Hippocampal formation (tissue), 2 donors: ENCODE data around the gene ATP7B.
"Not testable (repeated sequence)": the region's sequence is repeated elsewhere in the genome, so short reads cannot be mapped to it uniquely, and the experiment has no call there.

Experiments used
- DNase-seq, 2 donors: peaks; one replicate each; lab custom pipeline; 2025; lab: John Stamatoyannopoulos, UW

Gene ATP7B

DNA sequence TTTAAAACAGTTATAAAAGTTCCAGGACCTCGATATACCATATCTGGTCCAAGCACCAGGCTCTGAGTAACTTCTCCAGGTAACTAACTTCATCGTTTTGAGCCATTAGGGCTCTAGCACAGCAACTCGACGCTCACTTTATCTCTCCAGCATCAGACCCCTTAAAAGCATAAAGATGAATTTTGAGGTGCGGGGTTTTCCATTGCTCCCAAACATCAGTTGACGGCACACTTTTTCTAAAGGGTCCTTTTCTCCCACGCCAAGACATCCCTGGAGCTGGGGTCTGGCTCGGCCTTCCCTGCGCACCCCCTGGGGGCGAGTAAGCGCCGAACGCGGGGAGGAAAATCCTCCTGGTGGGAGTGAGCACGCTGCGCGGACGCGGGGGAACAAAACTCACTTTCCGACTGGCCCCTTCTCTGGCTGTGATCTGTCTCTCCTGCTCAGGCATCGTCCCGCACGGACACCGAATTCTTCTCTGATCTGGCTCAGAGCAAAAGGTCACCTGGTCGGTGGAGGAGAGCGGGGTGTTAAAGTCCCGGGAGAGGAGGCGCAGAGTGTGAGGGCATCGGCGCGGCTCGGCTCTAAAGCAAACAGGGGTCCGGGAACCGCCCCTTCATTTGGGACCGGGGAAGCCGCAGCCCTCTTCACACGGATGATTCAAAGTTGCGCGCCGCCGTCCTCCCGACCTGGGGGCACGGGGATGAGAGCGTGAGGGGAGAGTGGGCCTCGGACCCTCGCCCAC, at the start of gene ATP7B:
Gene ATP7B (minus strand): TSS at position 561 of the 742 bp plus-strand sequence. CDS start 113 bp downstream, at position 448.
- no peak for DNase-seq

- DNase-seq, result no peak
These were observed 42.2 kb upstream of the ATP7B start for GRCh38 chr13:52053460-52053859.

DNA sequence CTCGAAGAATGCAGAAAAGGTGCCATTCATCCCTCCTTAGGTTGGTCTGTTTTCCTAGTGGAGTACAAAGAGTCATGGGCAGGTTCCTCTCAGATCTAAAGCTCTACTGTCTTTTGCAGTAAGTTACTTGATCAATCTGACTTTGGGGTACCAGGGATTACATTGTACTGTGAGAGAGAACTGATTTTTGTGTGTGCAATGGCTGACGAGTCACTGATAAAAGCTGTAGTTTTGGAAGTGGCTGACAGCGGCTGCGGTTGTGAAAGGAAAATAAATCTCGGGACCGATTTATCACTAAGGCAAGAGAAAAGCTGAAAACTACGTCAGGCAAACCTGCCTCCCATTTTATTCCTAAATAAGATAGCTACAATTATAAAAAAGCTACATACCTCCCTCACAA, 40.1 kb upstream of the ATP7B start:
- DNase-seq, result no peak

DNA sequence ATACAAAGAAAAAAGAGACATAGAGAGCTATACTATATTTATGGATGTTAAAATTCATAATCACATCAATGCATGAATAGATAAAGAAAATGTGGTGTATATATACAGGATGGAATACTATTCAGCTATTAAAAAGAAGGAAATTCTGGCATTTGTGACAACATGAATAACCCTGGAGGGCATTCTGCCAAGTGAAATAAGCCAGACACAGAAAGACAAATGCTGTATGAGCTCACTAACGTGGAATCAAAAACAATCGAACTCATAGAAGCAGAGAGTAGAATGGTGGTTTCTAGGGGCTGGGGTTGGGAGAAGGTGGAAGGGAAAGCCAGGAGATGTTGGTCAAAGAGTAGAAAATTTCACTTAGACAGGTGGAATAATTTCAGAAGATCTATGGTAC, 37.3 kb upstream of the ATP7B start:
- no peak for DNase-seq

DNA sequence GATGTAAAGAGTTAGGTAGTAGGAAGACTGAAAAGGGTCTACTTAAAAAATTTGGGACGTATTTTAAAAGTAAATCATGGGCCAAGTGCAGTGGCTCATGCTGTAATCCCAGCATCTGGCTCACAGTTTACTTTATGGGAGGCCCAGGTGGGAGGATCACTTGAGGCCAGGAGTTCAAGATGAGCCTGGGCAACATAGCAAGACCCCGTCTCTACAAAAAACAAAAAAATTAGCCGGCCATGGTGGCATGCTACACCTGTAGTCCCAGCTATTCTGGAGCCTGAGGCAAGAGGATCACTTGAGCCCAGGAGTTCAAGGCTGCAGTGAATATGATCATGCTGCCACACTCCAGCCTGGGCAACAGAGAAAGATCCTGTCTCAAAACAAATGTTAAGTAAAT, 36.2 kb upstream of the ATP7B start:
- DNase-seq, result no peak

DNA sequence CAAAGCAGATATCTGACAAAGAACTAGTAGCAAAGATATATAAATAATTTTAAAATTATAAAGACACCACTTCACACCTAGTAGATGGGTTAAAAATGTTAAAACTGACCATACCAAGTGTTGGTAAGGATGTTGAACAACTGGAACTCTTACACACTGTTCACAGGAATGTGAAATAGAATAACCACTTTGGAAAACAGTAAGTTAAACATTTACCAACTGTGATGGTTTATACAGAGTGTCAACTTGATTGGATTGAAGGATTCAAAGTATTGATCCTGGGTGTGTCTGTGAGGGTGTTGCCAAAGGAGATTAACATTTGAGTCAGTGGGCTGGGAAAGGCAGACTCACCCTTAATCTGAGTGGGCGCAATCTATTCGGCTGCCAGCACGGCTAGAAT, 32.4 kb upstream of the ATP7B start:
- no peak for DNase-seq

DNA sequence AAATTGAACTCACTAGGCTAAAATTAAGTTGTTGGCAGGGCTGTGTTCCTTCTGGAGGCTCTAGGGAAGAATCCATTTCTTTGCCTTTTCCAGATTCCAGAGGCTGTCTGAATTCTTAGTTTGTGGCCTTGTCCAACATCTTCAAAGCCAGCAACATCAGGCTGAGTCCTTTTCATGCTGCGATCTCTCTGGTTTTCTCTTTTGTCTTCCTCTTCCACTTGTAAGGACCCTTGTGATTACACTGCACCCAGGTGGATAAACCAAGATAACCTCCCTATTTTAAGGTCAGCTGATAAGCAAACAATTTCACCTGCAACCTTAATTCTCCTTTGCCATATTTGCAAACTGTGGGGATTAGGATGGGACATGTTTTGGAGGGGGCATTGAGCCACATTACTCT, 24.8 kb upstream of the ATP7B start:
- no peak for DNase-seq

- DNase-seq, result no peak
These were observed 23.5 kb upstream of the ATP7B start for GRCh38 chr13:52034616-52035226.

DNA sequence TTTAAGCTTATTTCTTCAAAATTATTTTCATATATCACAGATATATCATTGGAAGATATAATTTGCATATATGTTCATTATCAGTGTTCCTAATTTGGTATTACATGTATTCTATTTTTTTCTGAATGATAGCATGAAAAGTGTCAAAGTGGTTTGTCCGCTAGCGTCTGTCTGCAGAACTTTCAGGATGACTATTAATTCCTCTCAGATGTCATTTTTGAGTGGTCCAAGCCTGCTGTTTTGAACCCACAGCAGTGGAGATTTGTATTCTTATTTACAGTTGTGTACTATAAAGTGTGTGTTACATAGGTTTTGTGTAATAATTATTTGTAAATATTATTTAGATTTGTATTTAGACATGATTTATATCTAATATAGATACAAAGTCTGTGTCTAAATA, 21.8 kb upstream of the ATP7B start:
- DNase-seq, result no peak

GRCh38 chr13:52030401-52030800, 19.2 kb upstream of the ATP7B start:
- not testable (repeated sequence) for DNase-seq

DNA sequence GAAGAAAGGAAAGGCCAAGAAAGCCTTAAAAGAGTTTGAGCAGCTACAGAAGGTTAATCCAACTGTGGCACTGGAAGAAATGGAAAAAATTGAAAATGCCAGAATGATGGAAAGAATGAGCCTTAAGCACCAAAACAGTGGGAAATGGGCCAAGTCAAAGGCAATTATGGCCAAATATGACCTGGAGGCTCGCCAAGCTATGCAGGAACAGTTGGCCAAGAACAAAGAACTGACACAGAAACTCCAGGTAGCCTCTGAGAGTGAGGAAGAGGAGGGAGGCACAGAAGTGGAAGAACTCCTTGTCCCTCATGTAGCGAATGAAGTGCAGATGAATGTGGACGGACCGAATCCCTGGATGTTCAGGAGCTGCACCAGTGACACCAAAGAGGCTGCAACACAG, 18.3 kb upstream of the ATP7B start:
- no peak for DNase-seq

GRCh38 chr13:52027832-52028231, 16.6 kb upstream of the ATP7B start:
- DNase-seq, result no peak

- DNase-seq, result no peak
These were observed 15.0 kb upstream of the ATP7B start for GRCh38 chr13:52026246-52026626.

- DNase-seq, result no peak
These were observed 14.4 kb upstream of the ATP7B start for GRCh38 chr13:52025475-52026245.

DNA sequence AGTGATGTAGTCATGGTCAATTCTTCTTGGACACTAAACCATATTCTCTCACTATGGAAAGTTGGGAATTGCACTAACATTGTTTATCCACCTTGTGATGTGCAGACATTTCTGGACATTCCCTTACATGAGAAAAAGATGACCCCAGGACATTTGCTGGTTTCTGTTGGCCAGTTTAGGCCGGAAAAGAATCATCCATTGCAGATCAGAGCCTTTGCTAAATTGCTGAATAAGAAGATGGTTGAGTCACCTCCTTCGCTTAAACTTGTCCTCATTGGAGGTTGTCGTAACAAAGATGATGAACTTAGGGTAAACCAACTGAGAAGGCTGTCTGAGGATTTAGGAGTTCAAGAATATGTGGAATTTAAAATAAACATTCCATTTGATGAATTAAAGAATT, 13.2 kb upstream of the ATP7B start, which contains the start of gene UTP14C:
Gene UTP14C (plus strand): TSS at position 211 of the 400 bp plus-strand sequence. CDS start 4,114 bp downstream, outside the sequence.
- no peak for DNase-seq

- DNase-seq, result no peak
These were observed 11.1 kb upstream of the ATP7B start for GRCh38 chr13:52022356-52022755.

DNA sequence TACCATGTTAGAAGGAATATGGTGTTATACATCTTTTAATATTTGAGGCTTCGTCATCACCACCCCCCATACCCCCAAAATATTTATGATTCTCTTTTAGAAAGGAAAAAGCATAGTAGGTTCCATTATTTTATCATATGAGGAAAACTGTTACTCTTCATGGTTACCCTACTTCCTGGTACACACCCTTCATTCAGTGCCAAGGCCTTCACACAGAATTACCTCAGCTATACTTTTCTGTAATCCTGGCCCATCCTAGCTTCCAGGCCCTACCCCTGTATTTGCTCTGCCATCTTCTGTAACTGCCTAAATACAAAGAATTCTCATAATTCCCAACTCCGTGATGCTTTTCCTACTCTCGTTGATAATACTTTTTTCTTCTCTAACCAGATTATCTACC, 8.9 kb upstream of the ATP7B start:
- no peak for DNase-seq

DNA sequence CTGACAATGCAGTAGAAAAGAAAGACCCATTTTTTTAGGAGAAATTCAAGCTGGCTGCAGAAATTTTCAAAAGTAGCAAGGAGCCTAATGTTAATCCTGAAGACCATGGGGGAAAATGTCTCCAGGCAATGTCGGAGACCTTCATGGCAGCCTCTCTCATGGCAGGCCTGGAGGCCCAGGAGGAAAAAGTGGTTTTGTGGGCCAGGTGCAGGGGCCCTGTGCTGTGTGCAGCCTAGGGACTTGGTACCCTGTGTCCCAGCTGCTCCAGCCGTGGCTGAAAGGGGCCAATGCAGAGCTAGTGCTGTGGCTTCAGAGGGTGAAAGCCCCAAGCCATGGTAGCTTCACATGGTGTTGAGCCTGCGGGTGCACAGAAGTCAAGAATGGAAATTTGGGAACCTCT, 5.0 kb upstream of the ATP7B start:
- no peak for DNase-seq

DNA sequence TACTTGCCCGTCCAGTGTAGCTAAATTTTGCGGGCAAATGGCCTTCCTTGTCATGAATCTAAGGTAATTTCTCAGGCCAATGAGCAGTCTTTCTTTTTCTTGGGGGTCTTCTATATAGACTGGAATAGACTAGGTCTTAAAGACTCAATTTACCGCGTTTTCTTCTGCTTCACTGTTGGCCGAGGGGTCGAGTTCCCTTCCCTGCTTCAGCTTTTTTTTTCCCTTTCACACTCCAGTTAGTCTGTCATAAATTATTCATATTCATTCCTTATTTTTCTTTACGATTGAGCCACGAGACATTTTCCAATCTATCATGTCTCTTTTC, 1.2 kb upstream of the ATP7B start:
- no peak for DNase-seq

GRCh38 chr13:52011632-52012511, 622 bp upstream of the ATP7B start, which contains the start of gene ALG11:
Gene ALG11, plus strand, starts transcription at chr13:52012398. Its CDS starts 21 bp downstream, at chr13:52012419.
- peak; percentile 98 for DNase-seq

DNA sequence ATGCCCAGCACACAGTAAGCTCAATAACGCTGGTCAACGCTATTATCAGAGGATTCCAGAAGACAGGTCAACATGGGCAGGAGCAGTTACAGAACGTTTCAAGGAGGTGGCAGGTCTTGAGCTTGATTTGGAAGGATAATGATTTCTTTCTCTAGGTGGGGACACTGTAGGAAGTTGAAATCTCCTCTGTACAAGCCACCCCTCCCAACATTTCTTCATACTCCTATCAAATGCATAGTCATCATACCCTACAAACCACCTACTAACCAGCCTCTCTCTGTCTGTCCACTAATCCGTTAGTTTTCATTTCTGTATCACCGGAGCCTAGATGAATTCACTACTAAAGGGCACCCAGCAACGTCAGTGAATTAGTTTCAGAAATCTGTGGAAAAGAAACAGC, 1.3 kb downstream of the ATP7B start:
- DNase-seq, result no peak
